ENCODE measurements around the gene MANSC1. TPM values are rescaled to one million over a fixed set of nuclear protein-coding genes. Genes with fewer than 3 reads are reported as not detected.

The MANSC1 gene
- total and polyA plus RNA-seq, 9 of the 15 experiments (the other 6 are each of a cell fraction or from before 2014, with no cell fraction given), result 0.76 to 8.6 (median 3.1) TPM

DNA sequence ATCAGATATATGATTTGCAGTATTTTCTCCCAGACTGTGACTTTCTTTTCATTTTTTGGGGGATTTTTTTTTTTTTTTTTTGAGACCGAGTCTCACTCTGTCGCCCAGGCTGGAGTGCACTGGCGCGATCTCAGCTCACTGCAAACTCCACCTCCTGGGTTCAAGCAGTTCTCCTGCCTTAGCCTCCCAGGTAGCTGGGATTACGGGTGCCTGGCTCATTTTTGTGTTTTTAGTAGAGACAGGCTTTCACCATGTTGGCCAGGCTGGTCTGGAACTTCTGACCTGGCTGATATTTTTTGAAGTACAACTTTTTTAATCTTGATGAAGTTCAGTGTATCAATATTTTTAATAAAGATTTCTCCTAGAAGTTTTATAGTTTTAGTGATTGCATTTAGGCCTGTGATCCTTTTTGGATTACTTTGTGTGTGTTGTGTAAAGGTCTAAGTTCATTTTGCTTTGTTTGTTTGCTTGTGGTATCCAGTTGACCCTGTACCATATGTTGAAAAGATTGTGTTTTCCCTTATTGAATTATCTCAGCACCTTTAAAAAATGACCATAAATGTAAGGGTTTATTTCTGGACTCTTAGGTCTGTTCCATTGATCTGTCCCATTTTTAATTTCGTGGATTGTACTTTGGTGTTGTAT, 31.0 kb upstream of the MANSC1 start (continued):
- TF ChIP-seq, protein P1, sequence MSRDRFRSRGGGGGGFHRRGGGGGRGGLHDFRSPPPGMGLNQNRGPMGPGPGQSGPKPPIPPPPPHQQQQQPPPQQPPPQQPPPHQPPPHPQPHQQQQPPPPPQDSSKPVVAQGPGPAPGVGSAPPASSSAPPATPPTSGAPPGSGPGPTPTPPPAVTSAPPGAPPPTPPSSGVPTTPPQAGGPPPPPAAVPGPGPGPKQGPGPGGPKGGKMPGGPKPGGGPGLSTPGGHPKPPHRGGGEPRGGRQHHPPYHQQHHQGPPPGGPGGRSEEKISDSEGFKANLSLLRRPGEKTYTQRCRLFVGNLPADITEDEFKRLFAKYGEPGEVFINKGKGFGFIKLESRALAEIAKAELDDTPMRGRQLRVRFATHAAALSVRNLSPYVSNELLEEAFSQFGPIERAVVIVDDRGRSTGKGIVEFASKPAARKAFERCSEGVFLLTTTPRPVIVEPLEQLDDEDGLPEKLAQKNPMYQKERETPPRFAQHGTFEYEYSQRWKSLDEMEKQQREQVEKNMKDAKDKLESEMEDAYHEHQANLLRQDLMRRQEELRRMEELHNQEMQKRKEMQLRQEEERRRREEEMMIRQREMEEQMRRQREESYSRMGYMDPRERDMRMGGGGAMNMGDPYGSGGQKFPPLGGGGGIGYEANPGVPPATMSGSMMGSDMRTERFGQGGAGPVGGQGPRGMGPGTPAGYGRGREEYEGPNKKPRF (IDR thresholded peaks at IDR 0.05; ENCODE audit: low read depth, low read length), result no peak
- TF ChIP-seq CBX5 (IDR thresholded peaks at IDR 0.05; ENCODE audit: borderline replicate concordance, low read depth) (no peak), NCOA2 (IDR thresholded peaks at IDR 0.05; ENCODE audit: partially characterized antibody in 2 of 2) (no peak), ELF4 (CRISPR knock-in tag; IDR thresholded peaks at IDR 0.05) (no peak), ZNF263 (CRISPR knock-in tag; IDR thresholded peaks at IDR 0.05; ENCODE audit: borderline replicate concordance) (no peak), RFX5 (IDR thresholded peaks at IDR 0.05; ENCODE audit: low read depth, low read length) (no peak)

All from K562 (cell line).